Ovary (tissue), 9 donors: Measurements from ENCODE around the gene LAMTOR4. TPM values are rescaled to one million over a fixed set of nuclear protein-coding genes. Genes with fewer than 3 reads are reported as not detected.

Source experiments
- DNase-seq, 5 donors: peaks; one replicate each; pipeline ENCODE4 v3.0.0-alpha.2; 2019 to 2020
- H3K27ac ChIP-seq, 2 donors: fragments of 200-600 bp; one replicate each; pipeline versions ENCODE4 v1.5.1 to v1.8.0; 2019 to 2022
- H3K27me3 ChIP-seq: fragments of 200-600 bp; one replicate; pipeline ENCODE4 v1.8.0; 2022
- H3K36me3 ChIP-seq: fragments of 200-600 bp; sonication (generic); one replicate; pipeline ENCODE4 v1.5.1; 2019
- H3K4me1 ChIP-seq: one replicate; pipeline ENCODE4 v1.8.1; 2013; ENCODE audit warnings: mild to moderate bottlenecking, moderate library complexity; ENCODE audit not compliant: insufficient read depth
- H3K4me3 ChIP-seq: fragments of 200-600 bp; sonication (generic); one replicate; pipeline ENCODE4 v1.5.1; 2017
- H3K9me3 ChIP-seq, 2 donors: fragments of 200-600 bp in 1 of 2; sonication (generic) in 1 of 2; one replicate each; pipeline versions ENCODE4 v1.5.1 to v1.8.1; 2013 to 2019; ENCODE audit warnings: mild to moderate bottlenecking in 1 of 2, moderate library complexity in 1 of 2
- EP300 ChIP-seq: sonication (generic); formaldehyde crosslinking; IDR thresholded peaks from one replicate; pipeline ENCODE4 v1.6.1; 2017; ENCODE audit warnings: antibody characterized with exemption
- POLR2A ChIP-seq: fragments of 450-650 bp; IDR thresholded peaks from one replicate; pipeline ENCODE4 v1.6.1; 2017; ENCODE audit warnings: antibody characterized with exemption, mild to moderate bottlenecking, moderate library complexity
- WGBS, 3 donors: extraction: QIAGEN DNeasy Blood & Tissue Kit in 1 of 3; methylation state at CpG; one replicate each; pipeline versions ENCODE4 v1.1.5 to v1.1.7; 2013 to 2017; 5-methylcytosine and 5-hydroxymethylcytosine counted together
- intact Hi-C, 4 donors: fragments of 100-400 bp; cut with DNase I; formaldehyde crosslinking; loops; one replicate each; pipeline versions ENCODE4 v1.11.0 to v1.15.1; 2022 to 2023
- polyA plus RNA-seq, 2 donors: library from polyadenylated mRNA; stranded (reverse); fragments of 200-250 nt in 1 of 2; fragments of 350-450 nt in 1 of 2; fragmentation: Illumina TruSeq in 1 of 2; extraction: RNeasy Lipid Tissue Mini Kit (QIAGEN cat#74804) in 1 of 2; gene quantifications; one replicate each; pipeline ENCODE4 v1.2.3, GENCODE V29; 2013 to 2014
- total RNA-seq, 7 donors: library from RNA; depleted of rRNA in 2 of 7; stranded (reverse); fragments of >200 nt in 2 of 7; fragmentation: NEBNext Ultra II Directional in 3 of 7; extraction: Animal tissue kit (Norgen Biotek cat#: 25700) in 3 of 7; gene quantifications; one replicate each; pipeline versions ENCODE4 v1.1.0 to v1.2.4, GENCODE V29; 2016 to 2023
- TF ChIP-seq, protein P1 (sequence below), 3 donors: fragments of 450-650 bp in 2 of 3; fragments of 200-600 bp in 1 of 3; IDR thresholded peaks; one replicate each; pipeline versions ENCODE4 v1.5.1 to v1.8.0; 2016 to 2022; ENCODE audit warnings: antibody characterized with exemption in 3 of 3, mild to moderate bottlenecking in 1 of 3
- donor health status: DM: no; HTN: no; CAD: no; lungs with moderate emphysema.
- donor health status: DM: no; HTN: no; CAD: no.
- donor health status: Bipolar disorder and iron deficiency.
- donor health status: DM: yes; HTN: yes; CAD: no.
- donor health status: DM: no; HTN: no; CAD: no.
- donor health status: DM: yes; HTN: yes; CAD: no.

The LAMTOR4 gene
- total and polyA plus RNA-seq, 9 donors = 10.3 to 246 (median 108) TPM

DNA sequence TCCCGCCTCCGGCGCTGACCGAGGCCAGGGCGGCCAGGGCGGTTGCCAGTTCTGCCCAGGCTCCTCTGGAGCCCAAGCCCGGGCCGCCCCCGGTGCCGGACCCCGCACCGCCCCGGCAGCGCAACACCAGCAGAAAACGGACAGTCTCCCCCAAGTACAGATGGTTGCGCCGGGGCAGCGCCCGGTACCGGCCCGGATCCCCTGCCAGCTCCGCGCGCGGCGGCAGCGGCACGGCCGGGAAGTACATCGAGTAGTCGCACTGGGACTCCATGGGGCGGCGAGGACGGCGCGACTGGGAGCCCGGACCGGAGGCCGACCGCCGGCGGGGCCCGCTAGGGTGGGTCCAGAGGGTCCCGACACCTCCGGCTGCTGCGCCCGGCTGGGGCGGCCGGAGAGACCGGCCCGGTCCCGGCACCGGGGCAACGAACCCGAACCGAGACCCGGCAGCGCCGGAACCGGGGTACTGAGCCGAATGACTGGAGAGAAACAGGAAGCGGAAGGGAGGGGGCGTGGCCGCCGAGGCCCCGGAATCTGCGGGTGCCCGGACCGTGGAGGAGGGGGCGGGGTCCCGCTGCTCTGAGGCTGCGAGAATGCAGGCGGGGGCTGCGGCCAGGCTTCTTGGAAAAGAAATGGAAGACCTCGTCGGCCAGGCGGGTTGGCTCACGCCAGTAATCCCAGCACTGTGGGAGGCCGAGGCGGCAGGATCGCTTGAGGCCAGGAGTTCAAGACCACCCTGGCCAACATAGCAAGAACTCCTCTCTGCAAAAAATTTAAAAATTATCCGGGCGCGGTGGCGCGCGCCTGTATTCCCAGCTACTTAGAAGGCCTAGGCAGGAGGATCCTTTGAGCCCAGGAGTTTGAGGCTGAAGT, 9.7 kb downstream of the LAMTOR4 start, which contains the start of gene TRAPPC14:
TSS of gene TRAPPC14 (minus strand) at position 495 of the 870 bp plus-strand sequence. CDS start at position 271, 224 bp downstream.
- Histone ChIP-seq H3K4me3 (peak within 1 kb of the TSS; percentile 85), H3K27ac (peak within 1 kb of the TSS; percentile 2 to 75), H3K4me1 (peaks cover 3% of the 10 kb centered on the region), H3K9me3 (no peaks in the 10 kb centered on the region), H3K36me3 (no peaks in the 10 kb centered on the region), H3K27me3 (no peaks in the 10 kb centered on the region)
- DNase-seq = peak; percentile 95 to 99 (median 97)
- intact Hi-C loops = no loop called here
- 1 to 2% (median 1%) methylated on average over 69 to 87 of the region's 87 CpGs for WGBS, 3 donors
- TF ChIP-seq EP300 = no peak
- TF ChIP-seq POLR2A = peak; percentile 31
- TF ChIP-seq, protein P1, sequence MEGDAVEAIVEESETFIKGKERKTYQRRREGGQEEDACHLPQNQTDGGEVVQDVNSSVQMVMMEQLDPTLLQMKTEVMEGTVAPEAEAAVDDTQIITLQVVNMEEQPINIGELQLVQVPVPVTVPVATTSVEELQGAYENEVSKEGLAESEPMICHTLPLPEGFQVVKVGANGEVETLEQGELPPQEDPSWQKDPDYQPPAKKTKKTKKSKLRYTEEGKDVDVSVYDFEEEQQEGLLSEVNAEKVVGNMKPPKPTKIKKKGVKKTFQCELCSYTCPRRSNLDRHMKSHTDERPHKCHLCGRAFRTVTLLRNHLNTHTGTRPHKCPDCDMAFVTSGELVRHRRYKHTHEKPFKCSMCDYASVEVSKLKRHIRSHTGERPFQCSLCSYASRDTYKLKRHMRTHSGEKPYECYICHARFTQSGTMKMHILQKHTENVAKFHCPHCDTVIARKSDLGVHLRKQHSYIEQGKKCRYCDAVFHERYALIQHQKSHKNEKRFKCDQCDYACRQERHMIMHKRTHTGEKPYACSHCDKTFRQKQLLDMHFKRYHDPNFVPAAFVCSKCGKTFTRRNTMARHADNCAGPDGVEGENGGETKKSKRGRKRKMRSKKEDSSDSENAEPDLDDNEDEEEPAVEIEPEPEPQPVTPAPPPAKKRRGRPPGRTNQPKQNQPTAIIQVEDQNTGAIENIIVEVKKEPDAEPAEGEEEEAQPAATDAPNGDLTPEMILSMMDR (IDR thresholded peaks at IDR 0.05) = no peak

DNA sequence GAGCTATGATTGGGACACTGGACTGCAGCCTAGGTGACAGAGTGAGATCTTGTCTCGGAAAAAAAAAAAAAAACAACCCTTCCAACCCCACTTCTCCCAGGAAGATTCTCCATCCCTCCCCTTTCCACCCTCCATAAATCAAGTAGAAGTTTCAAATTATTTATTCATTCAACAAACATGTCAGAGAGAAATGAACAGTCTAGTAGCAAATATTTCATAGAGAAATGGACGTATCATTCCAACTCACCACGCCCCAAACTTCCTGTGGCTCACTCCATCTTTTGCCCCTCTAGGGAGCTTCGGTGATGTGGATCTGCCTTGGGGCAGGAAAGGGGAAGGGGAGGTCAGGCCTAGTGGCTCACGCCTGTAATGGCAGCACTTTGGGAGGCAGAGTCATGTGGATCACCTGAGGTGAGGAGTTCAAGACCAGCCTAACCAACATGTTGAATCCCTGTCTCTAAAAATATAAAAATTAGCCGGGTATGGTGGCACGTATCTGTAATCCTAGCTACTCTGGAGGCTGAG, 10.4 kb downstream of the LAMTOR4 start:
- DNase-seq = peak in 1 of 5 donors; percentile 33
- Histone ChIP-seq H3K36me3 (no peaks in the 10 kb centered on the region), H3K4me1 (peaks cover 3% of the 10 kb centered on the region), H3K27me3 (no peaks in the 10 kb centered on the region), H3K27ac (peak overlapping the region in 1 of 2 donors; percentile 75), H3K9me3 (no peaks in the 10 kb centered on the region), H3K4me3 (peak overlapping the region; percentile 85)
- WGBS, 3 donors = 67 to 70% (median 70%) methylated on average over 7 of the region's 7 CpGs
- TF ChIP-seq, protein P1 (IDR thresholded peaks at IDR 0.05) = no peak
- TF ChIP-seq POLR2A (no peak), EP300 (no peak)
- intact Hi-C loops = no loop called here

GRCh38 chr7:100160067-100160466, 11.3 kb downstream of the LAMTOR4 start:
- peak in 1 of 5 donors; percentile 35 for DNase-seq
- intact Hi-C loops = no loop called here
- WGBS, 3 donors = 79 to 88% (median 80%) methylated on average over 17 to 18 of the region's 18 CpGs

DNA sequence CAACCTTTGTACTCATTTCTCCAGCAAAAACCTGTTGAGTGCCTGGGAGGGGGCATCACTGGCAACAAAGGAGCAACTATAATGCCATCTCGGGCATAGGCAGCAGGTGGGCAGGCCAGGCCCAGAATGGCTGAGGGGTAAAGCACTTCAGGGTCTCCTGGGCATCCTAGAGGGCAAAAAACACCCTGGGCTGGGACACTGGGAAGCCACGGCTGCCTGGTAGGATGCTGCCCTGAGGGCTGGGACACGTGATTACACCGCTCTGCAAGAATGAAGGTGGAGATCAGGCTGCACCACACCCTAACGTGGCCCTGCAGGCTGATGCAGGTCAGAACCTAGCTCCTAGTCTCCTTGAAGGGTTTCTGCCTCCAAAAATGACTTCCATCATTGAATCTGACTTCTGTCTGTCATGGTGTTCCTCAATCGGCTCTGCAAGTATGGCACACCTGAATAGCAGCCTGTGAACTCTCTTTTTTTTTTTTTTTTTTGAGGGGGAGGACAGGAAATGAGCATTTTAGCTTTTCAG, 14.4 kb downstream of the LAMTOR4 start:
- Histone ChIP-seq H3K36me3 (no peaks in the 10 kb centered on the region), H3K4me1 (peaks cover 6% of the 10 kb centered on the region), H3K27me3 (no peaks in the 10 kb centered on the region), H3K9me3 (no peaks in the 10 kb centered on the region), H3K27ac (no peak overlapping the region), H3K4me3 (no peak overlapping the region)
- intact Hi-C loops = no loop called here
- 68 to 80% (median 72%) methylated on average over 6 of the region's 6 CpGs for WGBS, 3 donors
- peak in 1 of 5 donors; percentile 28 for DNase-seq
- TF ChIP-seq, protein P1 (IDR thresholded peaks at IDR 0.05) = no peak
- TF ChIP-seq EP300 (no peak), POLR2A (no peak)

More at GRCh38 chr7:100160067-100160466, 11.3 kb downstream of the LAMTOR4 start:
- no peak for TF ChIP-seq EP300
- Histone ChIP-seq H3K4me3 (no peak overlapping the region), H3K36me3 (no peaks in the 10 kb centered on the region), H3K4me1 (peaks cover 3% of the 10 kb centered on the region), H3K9me3 (no peaks in the 10 kb centered on the region), H3K27me3 (no peaks in the 10 kb centered on the region), H3K27ac (no peak overlapping the region)
